GM08714 (cell line): Measurements from ENCODE around the gene EML4.
"Not testable (repeated sequence)": the region's sequence is repeated elsewhere in the genome, so short reads cannot be mapped to it uniquely, and the experiment has no call there.

Source experiments
- H3K4me3 ChIP-seq: fragments of 200-500 bp; sonication (Bioruptor generic); 2 replicates; pipeline ENCODE4 v1.5.1; 2014; ENCODE audit warnings: mild to moderate bottlenecking, low read length, inconsistent platforms
- ZNF274 ChIP-seq: IDR thresholded peaks from 2 replicates; pipeline ENCODE4 v1.6.1; 2012; ENCODE audit warnings: mild to moderate bottlenecking, low read depth, low read length

The EML4 gene, protein sequence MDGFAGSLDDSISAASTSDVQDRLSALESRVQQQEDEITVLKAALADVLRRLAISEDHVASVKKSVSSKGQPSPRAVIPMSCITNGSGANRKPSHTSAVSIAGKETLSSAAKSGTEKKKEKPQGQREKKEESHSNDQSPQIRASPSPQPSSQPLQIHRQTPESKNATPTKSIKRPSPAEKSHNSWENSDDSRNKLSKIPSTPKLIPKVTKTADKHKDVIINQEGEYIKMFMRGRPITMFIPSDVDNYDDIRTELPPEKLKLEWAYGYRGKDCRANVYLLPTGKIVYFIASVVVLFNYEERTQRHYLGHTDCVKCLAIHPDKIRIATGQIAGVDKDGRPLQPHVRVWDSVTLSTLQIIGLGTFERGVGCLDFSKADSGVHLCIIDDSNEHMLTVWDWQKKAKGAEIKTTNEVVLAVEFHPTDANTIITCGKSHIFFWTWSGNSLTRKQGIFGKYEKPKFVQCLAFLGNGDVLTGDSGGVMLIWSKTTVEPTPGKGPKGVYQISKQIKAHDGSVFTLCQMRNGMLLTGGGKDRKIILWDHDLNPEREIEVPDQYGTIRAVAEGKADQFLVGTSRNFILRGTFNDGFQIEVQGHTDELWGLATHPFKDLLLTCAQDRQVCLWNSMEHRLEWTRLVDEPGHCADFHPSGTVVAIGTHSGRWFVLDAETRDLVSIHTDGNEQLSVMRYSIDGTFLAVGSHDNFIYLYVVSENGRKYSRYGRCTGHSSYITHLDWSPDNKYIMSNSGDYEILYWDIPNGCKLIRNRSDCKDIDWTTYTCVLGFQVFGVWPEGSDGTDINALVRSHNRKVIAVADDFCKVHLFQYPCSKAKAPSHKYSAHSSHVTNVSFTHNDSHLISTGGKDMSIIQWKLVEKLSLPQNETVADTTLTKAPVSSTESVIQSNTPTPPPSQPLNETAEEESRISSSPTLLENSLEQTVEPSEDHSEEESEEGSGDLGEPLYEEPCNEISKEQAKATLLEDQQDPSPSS

GRCh38 chr2:42169100-42169873 lies at the start of gene EML4:
Gene EML4, plus strand, starts transcription at chr2:42169353. Its CDS starts 259 bp downstream, at chr2:42169612.
- peak within 1 kb of the TSS; percentile 80 for H3K4me3 ChIP-seq
- TF ChIP-seq ZNF274, result no peak

DNA sequence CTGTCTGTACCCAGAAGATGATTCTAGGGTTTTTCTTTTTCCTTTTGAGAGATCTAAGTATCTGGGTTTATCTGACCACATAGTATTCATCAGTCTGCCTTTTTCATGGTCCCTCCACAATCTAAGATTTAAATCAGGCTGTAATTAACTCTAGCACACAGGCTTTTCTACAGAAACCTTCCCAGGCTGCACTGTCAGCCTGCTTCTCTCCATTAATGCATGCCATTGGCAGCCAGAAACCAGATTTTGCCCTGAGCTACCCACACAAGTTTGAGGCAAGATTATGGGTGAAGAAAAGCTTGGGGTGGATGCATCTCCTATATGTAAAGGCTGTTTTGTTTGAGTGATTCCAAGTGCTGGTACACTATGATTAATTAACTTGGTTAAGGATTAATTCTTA lies 45.7 kb upstream of the EML4 start:
- no peak overlapping the region for H3K4me3 ChIP-seq
- no peak for TF ChIP-seq ZNF274

GRCh38 chr2:42124011-42124785 lies 45.0 kb upstream of the EML4 start:
- no peak for TF ChIP-seq ZNF274
- H3K4me3 ChIP-seq, result no peak overlapping the region

- H3K4me3 ChIP-seq, result no peak overlapping the region
- TF ChIP-seq ZNF274, result no peak
Observed at GRCh38 chr2:42125841-42126594, 43.1 kb upstream of the EML4 start.

- not testable (repeated sequence) for H3K4me3 ChIP-seq
Observed at GRCh38 chr2:42126873-42127272, 42.3 kb upstream of the EML4 start.

DNA sequence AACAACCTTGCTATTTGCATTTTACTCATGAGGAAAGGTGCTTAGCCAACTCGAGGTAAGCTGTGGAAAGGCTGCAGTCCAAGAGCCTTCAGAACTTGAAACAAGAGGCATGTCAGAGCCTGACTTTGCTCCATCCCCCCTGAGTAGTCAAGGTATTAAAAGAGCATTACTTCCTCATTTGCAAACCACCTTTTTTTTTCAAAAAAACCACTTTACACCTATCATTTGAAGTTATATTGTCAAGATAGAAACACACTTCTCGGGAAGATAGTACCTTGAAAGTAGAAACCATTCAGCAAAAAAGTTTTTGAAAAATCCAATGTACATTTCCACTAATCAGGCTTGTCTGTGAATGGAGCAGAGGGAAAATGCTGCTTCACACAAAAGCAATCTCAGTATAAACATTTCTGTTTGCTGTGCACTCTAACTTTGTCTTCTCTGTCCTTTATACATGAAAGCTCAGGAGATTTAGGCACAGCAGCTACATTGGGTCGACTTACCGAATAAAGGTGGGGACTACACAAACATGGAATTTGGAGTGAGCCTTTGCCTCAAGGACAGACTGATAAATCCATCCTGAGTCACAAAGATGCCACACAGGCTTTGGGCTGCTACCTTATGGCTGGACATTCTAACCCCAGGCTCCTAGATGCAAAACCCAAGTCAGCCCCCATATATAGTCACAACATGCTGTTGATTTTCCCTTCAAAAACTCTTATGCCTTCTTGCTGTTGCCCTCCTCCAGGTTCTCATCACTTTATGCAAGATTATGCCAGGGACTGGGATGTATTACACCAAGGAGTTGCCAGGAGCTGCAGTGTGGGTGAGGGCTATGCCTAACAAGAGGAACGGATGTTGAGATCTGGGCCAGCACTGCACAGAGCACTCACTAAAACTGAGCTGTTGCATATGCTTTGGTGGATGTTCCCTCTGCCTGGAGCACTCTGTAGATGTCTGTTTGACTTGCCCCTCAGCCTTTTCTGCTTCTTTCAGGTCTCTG lies 41.4 kb upstream of the EML4 start:
- no peak overlapping the region; the same call in 1 of the 2 replicates for H3K4me3 ChIP-seq
- TF ChIP-seq ZNF274, result no peak

GRCh38 chr2:42128721-42129486 lies 40.2 kb upstream of the EML4 start:
- H3K4me3 ChIP-seq, result no peak overlapping the region
- TF ChIP-seq ZNF274, result no peak

DNA sequence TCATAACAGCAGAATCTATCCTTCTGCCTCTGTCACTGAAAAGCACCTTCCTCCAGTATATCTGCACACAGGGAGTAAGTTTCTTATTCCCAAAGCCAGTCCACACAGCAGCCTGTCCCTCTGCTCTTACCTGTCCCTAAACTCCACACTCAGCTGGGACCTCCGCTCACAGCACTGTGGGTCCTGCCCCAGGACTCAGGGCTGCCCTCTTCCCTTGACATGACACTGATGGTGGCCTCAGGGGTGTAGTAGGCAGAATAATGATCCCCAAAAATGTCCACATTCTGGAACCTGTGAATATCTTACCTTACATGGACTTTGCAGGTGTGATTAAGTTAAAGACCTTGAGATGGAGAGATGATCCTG lies 39.7 kb upstream of the EML4 start:
- H3K4me3 ChIP-seq, result no peak overlapping the region
- no peak for TF ChIP-seq ZNF274

GRCh38 chr2:42129947-42130346 lies 39.2 kb upstream of the EML4 start:
- no peak overlapping the region for H3K4me3 ChIP-seq
- no peak for TF ChIP-seq ZNF274

DNA sequence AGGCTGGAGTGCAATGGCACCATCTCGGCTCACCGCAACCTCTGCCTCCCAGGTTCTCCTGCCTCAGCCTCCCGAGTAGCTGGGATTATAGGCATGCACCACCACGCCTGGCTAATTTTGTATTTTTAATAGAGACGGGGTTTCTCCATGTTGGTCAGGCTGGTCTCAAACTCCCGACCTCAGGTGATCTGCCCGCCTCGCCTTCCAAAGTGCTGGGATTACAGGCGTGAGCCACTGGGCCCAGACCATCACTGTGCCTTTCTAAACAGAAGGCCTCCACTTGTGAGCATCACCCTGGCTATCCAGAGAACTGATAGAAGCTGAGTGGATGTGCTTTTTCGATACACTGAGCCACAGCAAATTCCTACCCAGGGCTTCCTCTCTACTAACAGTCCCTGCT lies 38.3 kb upstream of the EML4 start:
- H3K4me3 ChIP-seq, result not testable (repeated sequence)

GRCh38 chr2:42132191-42132965 lies 36.8 kb upstream of the EML4 start:
- TF ChIP-seq ZNF274, result no peak
- H3K4me3 ChIP-seq, result no peak overlapping the region
